K562 (cell line): ENCODE measurements around the gene MTMR3. TPM values are rescaled to one million over a fixed set of nuclear protein-coding genes. Genes with fewer than 3 reads are reported as not detected.

ENCODE experiments used
- ATAC-seq: fragments of 200-7000 bp; cut with Tn5 transposase; 3 replicates; pipeline ENCODE4 v1.9.1; 2020; ENCODE audit warnings: moderate library complexity
- BruUV-seq: library from RNA; stranded (reverse); fragments of 400-500 nt; replicated peaks from 2 replicates; lab custom pipeline; 2021; lab: Mats Ljungman, UMichigan
- CTCF ChIA-PET: fragments of 300-600 bp; formaldehyde crosslinking; extraction: SDS; loops from one replicate; lab custom pipeline; 2021; ENCODE audit warnings: low intra/inter-chr PET ratio; lab: Yijun Ruan, JAX
- POLR2A ChIA-PET: fragments of 300-600, 350-650 bp; sonication (Branson Sonifier 250); formaldehyde crosslinking; extraction: SDS; loops from one replicate; lab custom pipeline; 2021; ENCODE audit warnings: antibody characterized with exemption, inconsistent platforms; lab: Yijun Ruan, JAX
- DNase-seq, 4 experiments: peaks; one replicate each; pipeline versions ENCODE4 v3.0.0 to v3.0.0-alpha.2; 2011 to 2018; ENCODE audit warnings: low spot score in 3 of 4, mixed read lengths in 3 of 4; ENCODE audit errors: extremely low read depth in 1 of 4
- FAIRE-seq: peaks from 2 replicates; lab custom pipeline; 2011; peaks lifted over from hg19 to GRCh38; lab: Jason Lieb, UNC
- H2AFZ ChIP-seq: 2 replicates; pipeline ENCODE4 v1.6.0; 2011; ENCODE audit warnings: low read depth, low read length, control low read depth, inconsistent platforms
- H3K27ac ChIP-seq: fragments of 200-600 bp; 3 replicates; pipeline ENCODE4 v1.8.0; 2011; ENCODE audit warnings: low read depth, mild to moderate bottlenecking, control low read depth, inconsistent platforms, low read length, moderate library complexity, mixed read lengths; ENCODE audit errors: extremely low read depth
- H3K27me3 ChIP-seq, 2 experiments: fragments of 300-600 bp in 1 of 2; 2 replicates in 1 of 2; 3 replicates in 1 of 2; pipeline versions ENCODE4 v1.6.0 to v1.8.0; 2011; ENCODE audit warnings: inconsistent platforms in 2 of 2, low read length in 2 of 2, mild to moderate bottlenecking in 1 of 2, mixed read lengths in 1 of 2, moderate library complexity in 1 of 2; ENCODE audit not compliant: control insufficient read depth in 2 of 2, insufficient read depth in 2 of 2
- H3K36me3 ChIP-seq: fragments of 300-600 bp; 3 replicates; pipeline ENCODE4 v1.8.0; 2011; ENCODE audit warnings: mild to moderate bottlenecking, low read length, inconsistent platforms; ENCODE audit not compliant: control insufficient read depth, insufficient read depth
- H3K4me1 ChIP-seq, 2 experiments: fragments of 200-600 bp in 1 of 2; replicated peaks in 1 of 2; 2 replicates in 1 of 2; 3 replicates in 1 of 2; pipeline versions ENCODE4 v1.5.1 to v1.8.0; 2011; ENCODE audit warnings: inconsistent platforms in 2 of 2, low read length in 2 of 2, mild to moderate bottlenecking in 1 of 2, mixed read lengths in 1 of 2, moderate library complexity in 1 of 2; ENCODE audit not compliant: control insufficient read depth in 2 of 2, insufficient read depth in 2 of 2
- H3K4me2 ChIP-seq: 2 replicates; pipeline ENCODE4 v1.6.1; 2011; ENCODE audit warnings: low read length, control low read depth, inconsistent platforms, mixed read lengths; ENCODE audit not compliant: insufficient read depth
- H3K4me3 ChIP-seq: fragments of 200-600 bp; sonication (generic), shearing (Covaris generic); 2 replicates; pipeline ENCODE4 v1.5.1; 2016; ENCODE audit warnings: control low read depth, inconsistent platforms
- H3K79me2 ChIP-seq: fragments of 200-600 bp; 3 replicates; pipeline ENCODE4 v1.8.0; 2011; ENCODE audit warnings: low read length, inconsistent platforms; ENCODE audit not compliant: control insufficient read depth, insufficient read depth
- H3K9ac ChIP-seq, 2 experiments: 2 replicates each; pipeline versions ENCODE4 v1.6.0 to v1.6.1; 2011; ENCODE audit warnings: low read depth in 2 of 2, low read length in 2 of 2, control low read depth in 1 of 2, inconsistent platforms in 1 of 2, mild to moderate bottlenecking in 1 of 2, mixed read lengths in 1 of 2; ENCODE audit not compliant: insufficient read depth in 1 of 2
- H3K9me1 ChIP-seq: one replicate; pipeline ENCODE4 v1.6.0; 2011; ENCODE audit warnings: inconsistent platforms, mild to moderate bottlenecking, low read length, moderate library complexity; ENCODE audit not compliant: control insufficient read depth, insufficient read depth
- H3K9me3 ChIP-seq: replicated peaks from 2 replicates; pipeline ENCODE4 v1.5.1; 2011; ENCODE audit warnings: low read depth, low read length, inconsistent platforms; ENCODE audit not compliant: control insufficient read depth, insufficient read depth
- H4K20me1 ChIP-seq: replicated peaks from 2 replicates; pipeline ENCODE4 v1.6.1; 2011; ENCODE audit warnings: low read length, inconsistent platforms, mixed read lengths; ENCODE audit not compliant: control insufficient read depth, insufficient read depth
- ARID2 ChIP-seq: fragments of 450-650 bp; IDR thresholded peaks from 2 replicates; pipeline ENCODE4 v1.6.1; 2017; ENCODE audit warnings: antibody characterized with exemption, mild to moderate bottlenecking
- CBX5 ChIP-seq: IDR thresholded peaks from 2 replicates; pipeline ENCODE4 v1.6.1; 2014; ENCODE audit warnings: low read depth, borderline replicate concordance
- CC2D1A ChIP-seq: fragments of 450-650 bp; IDR thresholded peaks from 2 replicates; pipeline ENCODE4 v1.6.1; 2017; ENCODE audit warnings: mild to moderate bottlenecking
- CEBPB ChIP-seq: fragments of 450-650 bp; IDR thresholded peaks from 2 replicates; pipeline ENCODE4 v1.6.1; 2016; ENCODE audit warnings: missing genetic modification characterization, missing compliant biosample characterization
- DACH1 ChIP-seq: fragments of 450-650 bp; IDR thresholded peaks from 2 replicates; pipeline ENCODE4 v1.6.1; 2018; ENCODE audit not compliant: partially characterized antibody
- EGR1 ChIP-seq: fragments of 450-650 bp; conservative IDR thresholded peaks from 2 replicates; pipeline ENCODE4 v1.6.1; 2017; ENCODE audit warnings: mild to moderate bottlenecking
- FOSL1 ChIP-seq: fragments of 200-800 bp; sonication (Bioruptor generic); conservative IDR thresholded peaks from 2 replicates; pipeline ENCODE4 v1.6.1; 2016; ENCODE audit warnings: missing genetic modification characterization, missing compliant biosample characterization
- GATAD2A ChIP-seq: fragments of 450-650 bp; IDR thresholded peaks from 2 replicates; pipeline ENCODE4 v1.6.1; 2017
- KAT2B ChIP-seq: IDR thresholded peaks from one replicate; pipeline ENCODE4 v1.6.1; 2012; ENCODE audit warnings: low read depth, mild to moderate bottlenecking, control low read depth, inconsistent platforms, low read length, moderate library complexity
- MYC ChIP-seq, 2 experiments: fragments of 250-450 bp in 1 of 2; sonication (Bioruptor Pico) in 1 of 2; IDR thresholded peaks; 2 replicates each; pipeline versions ENCODE4 v1.5.1 to v1.6.1; 2012 to 2021; ENCODE audit warnings: low read depth in 2 of 2, borderline replicate concordance in 1 of 2, improper control_type of control experiment in 1 of 2, low read length in 1 of 2, mild to moderate bottlenecking in 1 of 2, moderate library complexity in 1 of 2
- VEZF1 ChIP-seq: fragments of 200-800 bp; sonication (Bioruptor generic); IDR thresholded peaks from 2 replicates; pipeline ENCODE4 v1.6.1; 2017; ENCODE audit warnings: missing genetic modification characterization, missing compliant biosample characterization
- ZNF143 ChIP-seq: sonication (generic); formaldehyde crosslinking; IDR thresholded peaks from 2 replicates; pipeline ENCODE4 v1.9.0; 2022; ENCODE audit warnings: mild to moderate bottlenecking, missing genetic modification reagents
- ZNF3 ChIP-seq: fragments of 250-450 bp; sonication (Bioruptor Pico); IDR thresholded peaks from 2 replicates; pipeline ENCODE4 v1.5.0; 2021; ENCODE audit warnings: mild to moderate bottlenecking, moderate library complexity
- ZNF444 ChIP-seq: fragments of 250-450 bp; sonication (Bioruptor Pico); IDR thresholded peaks from 2 replicates; pipeline ENCODE4 v1.4.0; 2020; ENCODE audit warnings: mild to moderate bottlenecking, moderate library complexity
- WGBS: fragments of 100-300 bp; shearing (Covaris generic); methylation state at CpG from one replicate; pipeline ENCODE4 v1.1.6; 2016; ENCODE audit warnings: low coverage, mixed read lengths; ENCODE audit not compliant: insufficient coverage; ENCODE audit errors: missing lambda C conversion rate; 5-methylcytosine and 5-hydroxymethylcytosine counted together
- in situ Hi-C: fragments of 300-500 bp; cut with MboI; formaldehyde crosslinking; loops from 4 replicates; pipeline ENCODE4 v1.15.0; 2018; ENCODE audit warnings: inconsistent platforms, mixed read lengths
- intact Hi-C: fragments of 100-400 bp; cut with micrococcal nuclease; formaldehyde crosslinking; loops from 2 replicates; pipeline ENCODE4 v1.14.2; 2022
- polyA plus RNA-seq, 8 experiments: library from polyadenylated mRNA; depleted of rRNA in 4 of 8; stranded (reverse) in 5 of 8; unstranded in 3 of 8; fragments of >200 nt; fragmentation: Nextera tagmentation in 2 of 8; fragmentation: Illumina TruSeq in 1 of 8; extraction: Ambion mirVana in 2 of 8; extraction: Trizol in 1 of 8; gene quantifications; 2 replicates each; pipeline versions ENCODE4 v1.2.1 to v1.2.3, GENCODE V29; 2011 to 2014; ENCODE audit warnings: inconsistent platforms in 1 of 8, missing spikeins in 1 of 8
- total RNA-seq, 7 experiments: library from RNA; depleted of rRNA in 6 of 7; stranded (reverse); fragments of >200 nt in 6 of 7; fragmentation: Illumina TruSeq in 2 of 7; extraction: Trizol in 2 of 7; gene quantifications; 2 replicates each; pipeline versions ENCODE4 v1.2.1 to v1.2.3, GENCODE V29; 2011 to 2021; ENCODE audit warnings: low replicate concordance in 1 of 7
- TF ChIP-seq, protein P1 (sequence below), 3 experiments: fragments of 200-800 bp in 1 of 3; fragments of 250-450 bp in 1 of 3; fragments of 450-650 bp in 1 of 3; sonication (Bioruptor Pico) in 1 of 3; sonication (Bioruptor generic) in 1 of 3; formaldehyde crosslinking in 1 of 3; IDR thresholded peaks; 2 replicates each; pipeline versions ENCODE4 v1.6.1 to v1.8.0; 2016 to 2022; ENCODE audit warnings: mild to moderate bottlenecking in 2 of 3, missing genetic modification characterization in 2 of 3, missing compliant biosample characterization in 1 of 3, moderate library complexity in 1 of 3
- TF ChIP-seq, protein P2 (sequence below): fragments of 450-650 bp; IDR thresholded peaks from 2 replicates; pipeline ENCODE4 v1.6.1; 2016; ENCODE audit warnings: antibody characterized with exemption

MTMR3 gene
- total and polyA plus RNA-seq, 9 of the 15 experiments (the other 6 are each of a cell fraction or from before 2014, with no cell fraction given), result 1.6 to 13.7 (median 7.9) TPM

GRCh38 chr22:30079952-30080533, 197.1 kb downstream of the MTMR3 start, which contains the start of gene HORMAD2:
Gene HORMAD2, plus strand, starts transcription at chr22:30080464. Its CDS starts 13,489 bp downstream, at chr22:30093953.
- H3K79me2 ChIP-seq, result no peaks in the 10 kb centered on the region
- intact Hi-C loops, result no loop called here
- WGBS, result 71% methylated on average over 6 of the region's 53 CpGs
- H3K27ac ChIP-seq, result no peak within 1 kb of the TSS
- FAIRE-seq (no peak), DNase-seq (no peak), ATAC-seq (no peak)
- ChIA-PET CTCF (interaction anchor here (0.7 kb wide), 1 partner anchor 375 kb away, joined by 3 read pairs; no protein-coding TSS in a partner anchor), POLR2A (no interaction called here)
- no peak within 1 kb of the TSS for H3K9ac ChIP-seq
- no peaks in the 10 kb centered on the region for H3K36me3 ChIP-seq
- H4K20me1 ChIP-seq, result no peaks in the 10 kb centered on the region
- no peak within 1 kb of the TSS for H3K4me3 ChIP-seq
- H3K9me1 ChIP-seq, result no peaks in the 10 kb centered on the region
- no TSS peak for BruUV-seq
- H3K4me2 ChIP-seq, result no peak within 1 kb of the TSS
- H3K27me3 ChIP-seq, result peaks cover 6 to 8% of the 10 kb centered on the region in 2 experiments; a peak in 4 of 5 replicates
- H3K4me1 ChIP-seq, result peaks cover 0 to 4% of the 10 kb centered on the region in 2 experiments; a peak in 2 of 5 replicates
- no peaks in the 10 kb centered on the region for H3K9me3 ChIP-seq
- TF ChIP-seq MYC (IDR thresholded peaks at IDR 0.05; ENCODE audit: low read depth, low read length) (no peak), MYC (CRISPR knock-in tag; IDR thresholded peaks at IDR 0.05; ENCODE audit: borderline replicate concordance, low read depth) (no peak), ARID2 (no peak), CEBPB (tag) (no peak), ZNF444 (CRISPR knock-in tag) (no peak), ZNF3 (CRISPR knock-in tag) (no peak), FOSL1 (tag) (no peak), VEZF1 (no peak), ZNF143 (CRISPR knock-in tag) (no peak), CBX5 (no peak), KAT2B (no peak), CC2D1A (no peak), DACH1 (no peak), GATAD2A (no peak), EGR1 (no peak)
- TF ChIP-seq, protein P1, sequence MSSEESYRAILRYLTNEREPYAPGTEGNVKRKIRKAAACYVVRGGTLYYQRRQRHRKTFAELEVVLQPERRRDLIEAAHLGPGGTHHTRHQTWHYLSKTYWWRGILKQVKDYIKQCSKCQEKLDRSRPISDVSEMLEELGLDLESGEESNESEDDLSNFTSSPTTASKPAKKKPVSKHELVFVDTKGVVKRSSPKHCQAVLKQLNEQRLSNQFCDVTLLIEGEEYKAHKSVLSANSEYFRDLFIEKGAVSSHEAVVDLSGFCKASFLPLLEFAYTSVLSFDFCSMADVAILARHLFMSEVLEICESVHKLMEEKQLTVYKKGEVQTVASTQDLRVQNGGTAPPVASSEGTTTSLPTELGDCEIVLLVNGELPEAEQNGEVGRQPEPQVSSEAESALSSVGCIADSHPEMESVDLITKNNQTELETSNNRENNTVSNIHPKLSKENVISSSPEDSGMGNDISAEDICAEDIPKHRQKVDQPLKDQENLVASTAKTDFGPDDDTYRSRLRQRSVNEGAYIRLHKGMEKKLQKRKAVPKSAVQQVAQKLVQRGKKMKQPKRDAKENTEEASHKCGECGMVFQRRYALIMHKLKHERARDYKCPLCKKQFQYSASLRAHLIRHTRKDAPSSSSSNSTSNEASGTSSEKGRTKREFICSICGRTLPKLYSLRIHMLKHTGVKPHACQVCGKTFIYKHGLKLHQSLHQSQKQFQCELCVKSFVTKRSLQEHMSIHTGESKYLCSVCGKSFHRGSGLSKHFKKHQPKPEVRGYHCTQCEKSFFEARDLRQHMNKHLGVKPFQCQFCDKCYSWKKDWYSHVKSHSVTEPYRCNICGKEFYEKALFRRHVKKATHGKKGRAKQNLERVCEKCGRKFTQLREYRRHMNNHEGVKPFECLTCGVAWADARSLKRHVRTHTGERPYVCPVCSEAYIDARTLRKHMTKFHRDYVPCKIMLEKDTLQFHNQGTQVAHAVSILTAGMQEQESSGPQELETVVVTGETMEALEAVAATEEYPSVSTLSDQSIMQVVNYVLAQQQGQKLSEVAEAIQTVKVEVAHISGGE (CRISPR knock-in tag; IDR thresholded peaks at IDR 0.05), result no peak
- TF ChIP-seq, protein P2, sequence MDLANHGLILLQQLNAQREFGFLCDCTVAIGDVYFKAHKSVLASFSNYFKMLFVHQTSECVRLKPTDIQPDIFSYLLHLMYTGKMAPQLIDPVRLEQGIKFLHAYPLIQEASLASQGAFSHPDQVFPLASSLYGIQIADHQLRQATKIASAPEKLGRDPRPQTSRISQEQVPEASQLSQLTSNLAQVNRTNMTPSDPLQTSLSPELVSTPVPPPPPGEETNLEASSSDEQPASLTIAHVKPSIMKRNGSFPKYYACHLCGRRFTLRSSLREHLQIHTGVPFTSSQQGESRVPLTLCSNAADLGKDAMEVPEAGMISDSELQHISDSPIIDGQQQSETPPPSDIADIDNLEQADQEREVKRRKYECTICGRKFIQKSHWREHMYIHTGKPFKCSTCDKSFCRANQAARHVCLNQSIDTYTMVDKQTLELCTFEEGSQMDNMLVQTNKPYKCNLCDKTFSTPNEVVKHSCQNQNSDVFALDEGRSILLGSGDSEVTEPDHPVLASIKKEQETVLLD, result no peak
- TF ChIP-seq, all 486 proteins: peak for 0
- in situ Hi-C loops, result loop anchor here (25.0 kb wide), 1 partner anchor 393 kb away; no protein-coding TSS in a partner anchor
- no peak within 1 kb of the TSS for H2AFZ ChIP-seq
